NCI-H146 treated with DMSO at 0.1 percent for 48 hours (cell line): Measurements from ENCODE around the gene PIK3R1.
"Not testable (repeated sequence)": the region's sequence is repeated elsewhere in the genome, so short reads cannot be mapped to it uniquely, and the experiment has no call there.

ENCODE experiments used
- DNase-seq: peaks from one replicate; lab custom pipeline; 2025; ENCODE audit not compliant: unreplicated experiment; lab: John Stamatoyannopoulos, UW

Gene PIK3R1

DNA sequence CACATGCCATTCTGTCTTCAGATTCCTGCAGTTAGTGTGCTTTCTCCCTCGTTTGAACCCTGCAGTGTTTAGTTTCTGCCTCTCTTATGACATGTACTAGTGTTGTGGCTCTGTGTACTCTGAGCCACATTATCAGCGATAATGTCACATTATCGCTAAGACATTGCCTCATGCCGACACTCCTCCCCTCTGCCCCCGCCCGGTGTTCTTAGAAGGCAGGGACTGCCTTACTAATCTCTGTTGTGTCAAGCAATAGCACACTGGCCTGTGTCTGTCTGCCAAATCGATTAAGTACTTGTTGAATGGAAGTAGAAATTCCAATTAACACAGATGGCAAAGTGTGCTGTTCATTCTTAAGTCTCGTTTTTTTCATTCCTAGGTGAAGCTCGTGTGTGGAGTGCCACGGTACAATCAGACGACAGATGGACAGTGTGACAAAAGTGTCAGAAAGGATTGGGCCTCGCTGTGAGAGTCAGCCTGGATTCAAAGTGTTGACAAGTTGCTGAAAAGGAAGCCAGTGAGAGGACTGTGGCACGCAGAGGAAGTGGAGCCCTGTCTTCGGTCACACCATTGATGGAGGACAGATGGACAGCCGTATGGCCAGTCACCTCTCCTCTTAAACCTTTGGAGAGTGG, 10.5 kb downstream of the PIK3R1 start:
- DNase-seq: no peak

DNA sequence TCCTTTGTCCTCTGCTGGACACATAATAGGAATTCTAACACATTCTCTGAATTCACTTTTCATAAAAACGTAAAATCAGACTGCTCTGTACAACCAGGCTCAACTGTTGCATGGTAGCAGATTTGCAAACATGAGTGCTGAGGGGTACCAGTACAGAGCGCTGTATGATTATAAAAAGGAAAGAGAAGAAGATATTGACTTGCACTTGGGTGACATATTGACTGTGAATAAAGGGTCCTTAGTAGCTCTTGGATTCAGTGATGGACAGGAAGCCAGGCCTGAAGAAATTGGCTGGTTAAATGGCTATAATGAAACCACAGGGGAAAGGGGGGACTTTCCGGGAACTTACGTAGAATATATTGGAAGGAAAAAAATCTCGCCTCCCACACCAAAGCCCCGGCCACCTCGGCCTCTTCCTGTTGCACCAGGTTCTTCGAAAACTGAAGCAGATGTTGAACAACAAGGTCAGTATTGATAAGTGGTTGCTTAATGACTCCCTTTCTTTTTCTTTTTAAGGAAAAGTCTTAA, 11.1 kb downstream of the PIK3R1 start:
- no peak for DNase-seq

DNA sequence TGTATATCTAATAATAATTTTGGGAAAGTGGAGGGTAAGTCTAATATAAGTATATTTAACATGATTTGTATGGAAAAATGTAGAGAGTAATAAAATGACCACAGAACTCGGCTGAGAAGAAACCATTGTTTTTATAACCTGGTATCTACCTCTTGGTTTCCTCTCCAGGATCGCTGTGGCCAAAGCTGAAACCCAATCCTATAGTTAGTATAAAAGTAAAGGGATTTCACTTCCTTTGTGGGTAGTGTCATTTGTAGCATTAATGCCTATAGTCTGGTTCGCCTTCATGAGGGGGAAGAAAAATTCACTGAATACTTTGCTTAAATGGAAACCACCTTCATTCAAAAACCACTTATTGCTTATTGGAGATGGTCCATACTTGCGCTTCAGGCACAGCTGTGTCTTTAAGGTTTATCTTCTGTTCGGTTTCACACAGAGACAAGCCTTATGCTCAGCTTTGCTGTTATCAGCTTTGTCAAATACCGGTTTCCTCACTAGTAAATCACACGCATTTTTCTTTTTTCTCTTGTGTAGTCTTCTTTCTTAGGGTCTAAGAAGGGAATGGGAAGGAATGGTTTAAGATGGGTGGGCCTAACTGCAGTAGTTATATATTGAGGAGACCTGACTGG, 12.1 kb downstream of the PIK3R1 start:
- DNase-seq: no peak

DNA sequence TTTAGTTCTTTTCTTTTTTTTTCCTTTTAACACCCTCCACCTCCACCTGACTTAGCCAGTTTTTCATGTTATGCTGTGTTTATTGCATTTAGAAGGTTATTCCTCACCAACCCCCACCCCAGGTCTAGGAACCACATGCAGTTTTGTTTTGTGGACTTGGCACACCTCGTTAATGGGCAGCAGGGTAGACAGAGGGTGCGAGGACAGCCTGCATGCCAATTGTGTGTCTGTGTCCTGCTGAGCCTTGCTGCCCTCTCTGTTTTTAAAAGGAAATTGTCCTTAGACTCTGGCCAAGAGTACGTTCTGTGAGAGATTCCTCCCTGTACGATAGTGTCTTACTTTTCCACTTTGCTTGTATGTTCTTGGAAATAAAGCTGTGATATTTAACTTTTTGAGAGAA, 13.9 kb downstream of the PIK3R1 start:
- DNase-seq: no peak

DNA sequence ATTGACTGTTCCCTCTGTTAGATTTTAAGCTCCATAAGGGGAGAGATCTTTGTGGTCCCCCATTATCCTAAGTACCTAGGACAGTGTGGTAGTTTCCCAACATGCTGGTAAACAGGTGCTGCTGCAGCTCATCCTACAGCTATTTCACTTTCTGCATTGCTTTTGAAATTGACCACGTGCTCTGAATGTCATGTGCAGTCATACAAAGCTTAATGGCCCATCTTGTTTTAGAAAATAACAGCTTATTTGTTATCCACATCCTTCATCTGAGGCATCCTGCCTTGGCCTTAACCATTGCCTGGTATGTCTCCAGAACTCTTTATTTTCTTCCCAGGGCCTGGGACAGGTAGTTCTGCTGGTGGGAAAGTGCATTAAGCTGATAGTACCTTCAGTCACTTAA, 14.7 kb downstream of the PIK3R1 start:
- DNase-seq: no peak

DNA sequence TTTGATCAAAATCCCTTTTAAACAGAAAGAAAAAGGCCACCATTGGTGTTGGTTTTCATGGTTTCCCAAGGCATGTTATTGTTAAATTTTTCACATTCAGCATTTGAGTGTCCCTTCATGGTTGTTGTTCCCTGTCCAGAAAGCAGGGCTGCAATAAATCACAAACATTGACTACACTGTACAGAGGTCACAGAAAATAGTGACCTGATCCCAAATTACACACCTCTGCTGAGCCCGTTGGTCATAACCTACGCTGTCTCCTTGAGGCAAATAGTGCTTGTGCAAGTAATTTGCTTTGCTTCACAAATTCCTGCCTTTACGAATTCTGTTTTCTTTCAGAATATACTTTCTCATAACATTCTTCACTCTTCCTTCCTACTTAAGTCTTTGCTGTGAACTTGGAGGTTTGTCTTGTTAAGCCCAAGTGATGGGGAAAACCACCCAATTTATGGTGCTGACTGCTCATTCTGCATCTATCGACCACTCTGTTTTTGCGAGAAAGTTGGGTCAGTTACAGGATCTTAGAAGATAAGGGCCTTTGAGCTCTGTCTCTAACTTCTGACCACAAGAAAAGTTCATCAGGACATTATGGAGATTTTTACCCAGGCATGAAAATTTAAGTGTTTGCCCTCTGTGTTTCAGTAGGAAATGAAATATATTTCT, 16.0 kb downstream of the PIK3R1 start:
- no peak for DNase-seq

DNA sequence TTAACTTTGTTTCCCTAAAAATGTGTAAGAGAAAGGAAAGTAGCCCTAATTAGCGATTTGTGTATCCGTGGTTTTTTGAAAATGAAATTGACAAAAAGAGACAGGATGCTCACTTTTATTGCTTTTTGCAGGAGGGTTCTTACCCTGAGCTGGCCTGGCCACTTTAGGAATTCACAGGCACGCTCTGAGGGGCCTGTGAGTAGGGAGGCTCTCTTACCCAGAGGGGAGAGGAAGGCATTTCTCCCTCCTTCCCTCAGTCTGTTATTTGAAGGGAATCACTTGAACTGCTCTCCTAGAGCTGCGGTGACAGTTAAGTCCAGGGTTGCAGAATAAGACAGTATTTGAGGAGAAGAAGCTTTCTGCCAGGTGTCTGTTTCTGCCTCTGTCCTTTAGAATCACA, 16.7 kb downstream of the PIK3R1 start:
- no peak for DNase-seq

DNA sequence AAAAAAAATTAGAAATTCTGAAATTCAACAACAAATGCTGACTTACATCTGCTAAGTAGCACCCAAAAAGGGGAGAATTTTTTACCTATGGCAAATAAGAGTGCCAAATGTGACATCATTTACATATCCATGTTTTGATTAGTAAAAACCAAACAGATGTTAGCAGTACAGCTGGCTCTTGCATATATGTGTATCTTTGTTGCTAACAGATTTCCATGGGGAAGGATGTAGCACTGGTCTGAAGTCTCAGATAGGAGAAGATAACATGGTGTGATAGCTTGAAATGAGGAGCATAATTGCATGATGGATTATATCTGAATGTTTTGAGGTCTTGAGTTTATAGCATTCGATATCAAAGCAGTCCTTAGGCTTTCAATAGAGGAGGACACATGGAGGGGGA, 17.5 kb downstream of the PIK3R1 start:
- no peak for DNase-seq

DNA sequence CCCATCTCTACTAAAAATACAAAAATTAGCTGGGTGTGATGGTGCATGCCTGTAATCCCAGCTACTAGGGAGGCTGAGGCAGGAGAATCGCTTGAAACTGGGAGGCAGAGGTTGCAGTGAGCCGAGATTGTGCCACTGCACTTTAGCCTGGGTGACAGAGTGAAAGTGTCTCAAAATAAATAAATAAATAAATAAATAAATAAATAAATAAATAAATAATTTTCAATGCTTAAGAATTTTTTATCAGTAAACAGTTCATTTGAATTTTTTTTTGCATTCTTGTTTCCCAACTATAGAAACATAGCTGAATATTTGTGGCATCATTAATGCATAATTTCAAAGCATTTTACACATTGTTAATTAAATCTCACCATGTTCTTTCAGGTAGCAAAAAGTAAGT, 19.7 kb downstream of the PIK3R1 start:
- DNase-seq: not testable (repeated sequence)

DNA sequence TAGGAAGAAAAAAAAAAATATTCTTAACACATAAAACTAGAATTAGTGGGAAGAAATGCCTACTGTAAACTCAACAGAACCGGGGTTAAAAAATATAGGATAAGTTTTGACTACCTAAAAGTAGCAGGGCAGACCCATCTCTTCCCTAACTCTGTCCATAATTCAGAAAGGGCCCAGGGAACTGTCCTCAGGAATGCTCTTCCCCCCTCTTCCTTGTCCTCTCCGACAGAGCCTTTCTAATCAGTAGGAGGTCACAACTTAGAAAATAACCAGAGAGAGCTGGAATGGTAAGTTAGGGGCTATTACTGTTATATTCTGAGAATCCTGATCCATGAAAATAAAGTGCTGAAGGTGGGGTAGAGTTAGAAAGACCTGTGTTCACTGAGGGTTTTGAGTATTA, 22.2 kb downstream of the PIK3R1 start:
- no peak for DNase-seq

DNA sequence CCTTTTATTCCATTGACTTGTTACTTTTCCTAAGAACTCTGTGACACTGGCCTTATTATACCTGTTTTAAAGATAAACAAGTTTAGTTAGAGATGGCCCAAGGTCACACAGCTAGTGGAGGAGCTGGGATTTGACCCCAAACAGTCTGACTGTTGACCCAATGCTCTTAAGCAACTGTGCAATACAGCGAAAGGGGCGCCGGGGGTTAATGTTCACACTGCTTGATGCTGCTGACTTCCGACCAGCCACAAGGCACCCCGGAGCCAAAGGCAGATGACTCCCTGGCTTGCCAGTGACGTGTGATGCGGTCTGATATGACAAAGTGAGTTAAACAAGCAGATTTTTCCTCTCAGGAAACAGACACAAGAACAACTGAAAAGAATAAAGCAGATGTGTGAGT, 23.9 kb downstream of the PIK3R1 start:
- DNase-seq: no peak

DNA sequence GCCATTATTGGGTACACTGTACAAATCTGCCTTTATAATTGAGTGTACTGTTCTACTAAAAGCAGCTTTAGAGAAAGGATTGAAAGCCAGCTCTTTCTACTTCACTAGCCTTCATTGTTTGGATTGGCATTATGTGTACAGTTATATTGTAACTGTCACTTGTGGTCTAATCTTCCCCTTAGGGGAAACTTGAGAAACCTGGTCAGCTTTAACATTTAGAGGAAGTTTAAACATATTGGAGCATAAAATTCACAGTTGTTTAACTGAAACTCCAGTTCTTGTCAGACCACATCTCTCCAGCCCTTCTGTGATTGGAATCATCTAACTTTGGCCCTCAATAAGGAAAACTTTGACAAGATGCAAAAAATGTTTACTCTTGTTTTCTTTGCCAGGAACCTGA, 24.6 kb downstream of the PIK3R1 start:
- no peak for DNase-seq

DNA sequence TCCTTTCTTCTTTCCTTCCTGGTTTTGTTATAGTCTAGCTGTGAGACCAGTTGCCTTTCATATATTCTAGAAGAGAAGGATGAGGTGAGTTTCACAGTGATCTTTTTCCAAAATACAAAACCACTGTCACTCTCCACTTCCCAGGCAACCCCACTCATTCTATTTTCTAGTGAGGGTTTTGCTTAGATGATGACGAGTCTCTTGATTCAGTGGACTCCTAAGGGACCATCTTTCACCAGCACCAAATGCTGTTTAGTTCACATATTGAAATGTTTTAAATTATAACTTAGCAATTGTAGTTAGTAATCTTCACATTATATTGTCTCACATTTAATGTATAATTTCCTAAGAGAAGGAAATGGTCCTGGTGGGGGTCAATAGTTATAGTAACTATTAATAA, 25.2 kb downstream of the PIK3R1 start:
- DNase-seq: no peak

DNA sequence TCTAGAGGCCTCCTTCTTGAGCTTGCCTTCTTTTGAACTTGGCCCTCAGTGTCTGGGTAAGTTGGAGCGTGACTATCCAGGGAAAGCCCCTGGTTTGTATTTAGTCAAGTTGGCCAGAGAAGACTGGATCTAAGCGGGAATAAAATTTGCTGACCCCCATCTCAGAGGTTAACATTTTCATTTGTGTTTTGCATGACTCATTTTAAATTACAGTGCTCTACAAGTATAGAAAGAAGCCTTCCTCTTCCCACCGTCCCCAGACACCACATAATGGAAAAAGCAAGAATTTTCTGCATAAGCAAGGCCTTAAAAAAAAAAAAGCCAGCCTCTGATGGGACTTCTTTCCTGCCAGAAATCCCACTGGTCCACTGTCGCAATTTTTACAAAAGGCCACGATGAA, 27.2 kb downstream of the PIK3R1 start:
- DNase-seq: no peak

DNA sequence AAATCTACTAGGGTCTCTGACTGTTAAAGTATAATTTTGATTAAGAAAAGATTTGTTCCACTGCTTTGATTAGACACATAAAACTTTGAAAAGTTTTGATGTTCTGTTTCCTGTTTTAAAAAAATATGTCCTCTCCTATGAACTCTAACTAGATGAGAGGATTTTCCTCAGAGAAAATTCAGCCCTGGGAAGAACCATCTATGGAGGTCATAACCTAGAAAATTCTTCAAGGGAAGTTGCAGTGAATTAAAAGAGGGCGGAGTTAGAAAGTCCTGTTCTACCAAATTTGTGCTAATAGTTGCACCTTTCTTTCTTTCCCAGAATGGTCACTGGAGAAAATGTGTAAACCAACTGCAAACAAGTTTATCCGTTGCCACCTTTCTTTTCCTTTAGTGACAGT, 27.7 kb downstream of the PIK3R1 start:
- no peak for DNase-seq

DNA sequence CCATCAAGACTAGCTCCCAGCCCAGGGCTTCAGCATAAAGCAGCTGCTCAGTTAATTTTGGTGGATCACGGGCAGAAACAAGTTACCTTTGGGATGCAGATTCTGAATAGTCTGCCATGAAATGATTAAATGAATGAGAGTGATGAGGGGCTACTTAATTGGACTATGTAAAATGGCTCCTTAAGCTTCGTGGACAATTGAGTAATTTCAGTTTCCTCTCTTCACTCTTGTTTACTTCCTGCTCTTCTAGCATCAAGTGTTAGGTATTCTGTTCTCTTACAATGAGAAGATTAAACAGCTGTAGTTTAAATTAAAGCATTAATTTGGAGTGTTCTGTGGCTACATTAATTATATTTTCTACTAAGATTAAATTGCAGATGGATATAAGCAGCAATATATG, 28.1 kb downstream of the PIK3R1 start:
- DNase-seq: no peak

DNA sequence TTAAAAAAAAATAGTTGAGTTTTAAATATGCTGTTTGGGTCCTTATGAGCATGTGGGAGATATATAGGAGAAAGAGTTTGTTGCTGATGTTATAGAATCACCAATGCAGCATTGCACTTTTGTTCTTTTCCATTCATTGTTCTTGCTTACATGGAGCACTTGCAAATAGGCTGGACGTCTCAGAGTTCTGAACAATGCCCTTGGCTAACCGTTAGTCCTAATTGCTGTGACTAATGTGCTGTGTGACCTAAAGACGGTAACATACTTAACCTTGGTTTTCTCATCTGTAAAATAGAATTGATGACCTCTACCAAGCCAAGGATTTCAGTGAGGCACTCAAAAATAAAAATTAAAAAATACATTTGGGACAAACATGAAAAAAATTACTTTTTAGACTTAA, 29.8 kb downstream of the PIK3R1 start:
- DNase-seq: no peak

DNA sequence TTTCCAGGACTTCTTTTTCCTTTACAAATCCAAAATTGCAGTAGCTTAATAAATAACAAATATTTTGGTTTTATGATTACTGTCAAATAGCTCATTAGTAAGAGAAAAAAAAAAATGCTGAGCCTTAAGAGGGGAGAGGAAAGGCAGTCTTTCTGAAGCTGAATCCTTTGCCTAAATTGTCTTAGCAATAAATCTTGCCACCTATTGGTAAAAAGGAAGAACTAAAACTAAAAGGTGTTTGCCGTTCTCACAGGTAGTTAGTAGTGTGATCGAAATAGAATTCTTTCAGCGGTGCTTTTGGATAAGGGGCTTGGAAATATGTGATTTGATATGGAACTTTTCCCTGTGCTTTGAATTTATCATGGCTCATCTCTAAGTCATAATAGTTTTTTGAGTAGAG, 31.2 kb downstream of the PIK3R1 start:
- DNase-seq: no peak

DNA sequence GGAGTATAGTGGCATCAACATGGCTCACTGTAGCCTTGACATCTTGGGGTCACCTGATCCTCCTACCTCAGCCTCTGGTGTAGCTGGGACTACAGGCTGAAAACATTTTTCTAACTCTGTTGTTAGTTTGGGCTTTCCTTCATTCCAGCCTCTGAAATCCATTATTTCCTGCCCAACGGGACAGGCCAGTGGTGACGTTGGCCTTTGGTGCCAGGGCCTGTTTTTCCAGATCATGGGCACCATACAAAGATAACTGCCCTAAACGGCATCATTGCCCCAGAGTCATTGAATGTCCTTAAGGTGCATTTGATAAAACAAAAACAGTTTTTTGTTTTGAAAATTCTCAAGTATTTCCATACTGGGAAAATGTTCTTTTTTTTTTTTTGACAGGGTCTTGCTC, 32.1 kb downstream of the PIK3R1 start:
- DNase-seq: no peak

DNA sequence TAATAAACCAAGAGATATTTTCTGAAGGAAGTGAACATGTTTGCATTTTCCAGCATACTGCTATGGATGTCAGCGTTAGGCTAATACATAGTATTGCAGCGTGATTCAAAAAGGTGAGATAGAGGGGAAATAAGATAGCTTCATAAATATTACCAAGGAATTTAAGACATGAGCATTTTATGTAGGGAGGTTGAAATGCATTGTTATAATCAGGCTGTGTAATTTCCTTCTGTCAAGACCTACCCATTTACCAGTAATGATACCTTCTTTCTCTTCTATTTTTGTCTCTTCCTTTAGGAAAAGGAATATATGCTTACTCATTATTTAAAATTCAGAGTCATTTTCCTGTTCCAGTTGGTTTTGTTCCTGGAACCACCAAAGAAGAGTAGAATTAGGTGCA, 33.3 kb downstream of the PIK3R1 start:
- no peak for DNase-seq

DNA sequence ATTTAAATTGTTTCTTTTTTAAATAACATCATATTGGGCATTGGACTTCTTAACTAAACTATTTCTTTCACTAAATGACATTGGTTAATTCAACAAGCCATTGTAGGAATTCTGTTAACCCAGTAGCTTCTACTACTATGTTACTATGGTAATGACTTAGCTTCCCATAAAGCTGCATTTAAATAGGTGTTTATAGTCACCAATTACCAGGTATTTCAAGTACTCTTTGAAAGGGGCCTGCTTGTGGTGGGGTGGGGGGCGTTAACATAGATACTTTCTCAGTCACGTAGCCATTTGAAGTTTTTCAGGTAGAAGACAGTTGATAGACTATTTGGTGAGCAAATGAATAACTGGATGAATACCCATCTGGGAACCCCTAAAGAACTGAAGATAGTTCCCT, 34.0 kb downstream of the PIK3R1 start:
- DNase-seq: no peak

DNA sequence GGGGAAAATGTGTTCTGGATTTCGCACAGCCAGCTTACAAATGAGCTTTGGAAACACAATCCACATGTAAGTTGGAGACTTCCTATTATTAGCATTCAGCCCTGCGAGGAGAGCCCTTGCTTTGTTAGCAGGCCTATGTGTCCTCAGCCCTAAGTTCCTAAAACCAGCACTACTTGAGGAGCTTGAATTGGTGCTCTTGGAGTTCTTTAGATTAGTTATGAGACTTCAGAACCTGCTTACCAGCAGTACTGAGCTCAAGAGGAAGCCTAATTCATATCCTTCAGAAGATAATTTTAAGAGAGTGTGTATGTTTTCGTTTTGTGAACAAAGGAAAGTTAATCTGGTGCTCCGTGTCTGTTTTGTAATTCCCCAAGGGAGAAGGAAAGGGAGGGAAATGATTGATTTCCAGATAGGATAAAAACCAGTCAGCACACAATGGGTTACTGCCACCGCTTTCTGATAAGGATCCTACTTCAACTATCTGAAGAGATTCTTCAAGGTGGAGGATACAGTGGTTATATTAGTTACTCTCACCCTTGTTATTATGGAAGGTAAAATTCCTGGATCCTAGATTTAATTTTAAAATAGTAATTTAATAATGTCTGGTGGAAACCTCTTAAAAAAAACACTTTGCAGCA, 35.2 kb downstream of the PIK3R1 start:
- no peak for DNase-seq
